D341Med (cell line): ENCODE data around the gene HOXC4.

ENCODE experiments used
- DNase-seq: peaks from one replicate; pipeline ENCODE4 v3.0.0; 2012; ENCODE audit warnings: low spot score

The HOXC4 gene

DNA sequence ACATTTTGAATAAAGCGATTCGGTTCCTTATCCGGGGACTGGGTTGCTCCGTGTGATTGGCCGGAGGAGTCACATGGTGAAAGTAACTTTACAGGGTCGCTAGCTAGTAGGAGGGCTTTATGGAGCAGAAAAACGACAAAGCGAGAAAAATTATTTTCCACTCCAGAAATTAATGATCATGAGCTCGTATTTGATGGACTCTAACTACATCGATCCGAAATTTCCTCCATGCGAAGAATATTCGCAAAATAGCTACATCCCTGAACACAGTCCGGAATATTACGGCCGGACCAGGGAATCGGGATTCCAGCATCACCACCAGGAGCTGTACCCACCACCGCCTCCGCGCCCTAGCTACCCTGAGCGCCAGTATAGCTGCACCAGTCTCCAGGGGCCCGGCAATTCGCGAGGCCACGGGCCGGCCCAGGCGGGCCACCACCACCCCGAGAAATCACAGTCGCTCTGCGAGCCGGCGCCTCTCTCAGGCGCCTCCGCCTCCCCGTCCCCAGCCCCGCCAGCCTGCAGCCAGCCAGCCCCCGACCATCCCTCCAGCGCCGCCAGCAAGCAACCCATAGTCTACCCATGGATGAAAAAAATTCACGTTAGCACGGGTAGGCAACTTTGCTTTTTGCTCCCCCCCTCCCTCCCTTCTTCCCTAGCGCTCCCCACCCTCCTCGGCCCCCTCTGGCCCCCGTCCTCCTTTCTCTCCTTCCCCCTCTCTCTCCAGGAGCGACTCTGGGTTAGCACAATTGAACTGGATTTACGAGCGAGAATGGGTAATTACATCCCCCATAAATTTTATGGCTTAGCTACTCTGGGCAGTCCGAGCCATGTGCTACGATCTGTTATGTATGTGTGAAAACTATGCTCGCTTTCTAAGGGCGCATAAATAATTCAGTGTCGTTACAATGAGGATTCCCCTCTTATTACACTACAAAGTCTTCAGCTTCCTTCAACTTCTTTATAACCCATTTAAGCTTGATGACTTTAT lies at the start of gene HOXC4:
TSS of gene HOXC4 (plus strand) at position 85 of the 991 bp plus-strand sequence. CDS start at position 173, 88 bp downstream.
- DNase-seq, result peak; percentile 64

DNA sequence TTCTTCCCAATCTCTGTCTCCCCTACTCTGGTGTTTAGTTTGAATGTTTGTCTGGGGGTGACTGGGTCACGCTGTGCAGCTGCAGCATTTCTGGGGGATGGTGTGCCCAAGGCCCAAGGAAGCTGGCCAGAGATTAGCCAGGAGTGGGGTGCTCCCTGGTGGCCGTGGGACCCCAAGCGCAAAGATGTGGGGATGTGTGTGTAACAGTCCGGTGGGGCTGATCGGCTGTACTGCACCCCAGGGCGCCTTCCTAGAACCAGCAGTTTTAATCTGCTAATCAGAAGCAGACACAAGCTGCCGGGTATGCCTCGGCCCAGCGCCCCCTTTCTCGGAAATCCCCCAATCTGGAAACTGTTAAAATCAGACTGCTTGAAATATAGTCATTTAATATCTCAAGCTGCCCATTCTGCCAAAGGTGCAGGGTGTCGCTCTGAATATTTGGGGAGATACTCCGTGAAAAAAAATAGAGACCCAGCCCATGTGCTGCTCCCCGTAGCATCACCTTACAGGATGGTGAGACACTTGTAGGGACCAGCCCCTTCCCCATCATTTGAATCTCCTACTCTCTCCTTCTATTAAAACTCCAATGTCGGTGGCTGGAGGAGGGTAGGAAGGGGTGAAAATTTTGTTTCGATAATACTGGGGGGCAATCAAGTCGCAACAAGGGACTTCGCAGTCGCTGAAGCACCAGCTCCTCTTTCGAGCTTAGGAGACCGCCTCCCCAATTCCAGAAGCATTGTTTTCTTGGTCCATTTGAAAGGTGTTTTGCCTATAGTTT lies 49.4 kb upstream of the HOXC4 start:
- no peak for DNase-seq

DNA sequence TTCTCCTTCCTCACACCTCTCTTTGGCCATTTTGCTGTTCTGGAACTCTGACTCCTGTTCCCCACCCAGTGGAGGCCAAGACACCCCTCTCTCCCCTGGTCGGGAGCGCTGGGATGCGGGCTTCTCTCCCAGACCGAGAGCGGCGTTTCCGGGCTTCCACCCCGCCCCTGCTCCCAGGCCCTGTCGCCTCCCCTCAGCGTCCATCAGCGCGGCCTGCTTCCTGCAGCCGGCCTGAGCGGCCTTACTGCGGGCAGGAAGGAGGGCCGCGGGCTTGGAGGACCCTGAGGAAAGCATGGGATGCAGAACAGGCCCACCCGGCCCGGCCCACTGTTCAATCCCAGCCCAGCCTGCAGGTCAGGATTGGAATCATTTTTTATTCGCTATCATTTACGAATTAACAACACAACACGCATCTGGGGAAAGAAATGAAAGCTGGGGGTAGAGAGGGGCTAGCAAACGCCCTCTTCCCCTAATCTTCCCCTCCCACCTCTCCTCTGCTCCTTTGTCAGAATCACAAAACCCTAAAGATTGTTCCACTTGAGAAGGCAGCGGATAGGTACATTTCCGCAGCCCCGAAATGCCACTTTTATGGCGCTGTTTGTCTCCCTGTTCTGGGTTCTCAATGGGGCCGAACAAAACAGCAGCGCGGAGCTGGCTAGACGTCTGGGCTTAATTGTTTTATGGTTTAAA lies 48.6 kb upstream of the HOXC4 start:
- DNase-seq, result no peak

DNA sequence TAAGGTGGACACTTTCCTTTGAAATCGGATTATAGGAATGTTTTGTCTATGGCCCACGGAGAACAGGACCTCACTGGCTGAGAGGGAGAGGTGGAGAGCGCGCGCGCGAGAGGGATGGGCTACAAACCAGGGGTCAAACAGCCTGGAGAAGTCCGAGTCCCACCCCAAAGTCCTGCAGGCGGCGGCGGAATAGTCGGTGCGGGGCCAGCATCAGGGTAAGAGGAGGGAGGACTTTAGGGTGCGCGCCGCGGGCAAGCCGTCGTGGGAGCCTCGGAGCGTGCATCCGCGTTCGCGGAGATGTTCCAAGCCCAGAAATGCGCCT lies 48.1 kb upstream of the HOXC4 start:
- no peak for DNase-seq

DNA sequence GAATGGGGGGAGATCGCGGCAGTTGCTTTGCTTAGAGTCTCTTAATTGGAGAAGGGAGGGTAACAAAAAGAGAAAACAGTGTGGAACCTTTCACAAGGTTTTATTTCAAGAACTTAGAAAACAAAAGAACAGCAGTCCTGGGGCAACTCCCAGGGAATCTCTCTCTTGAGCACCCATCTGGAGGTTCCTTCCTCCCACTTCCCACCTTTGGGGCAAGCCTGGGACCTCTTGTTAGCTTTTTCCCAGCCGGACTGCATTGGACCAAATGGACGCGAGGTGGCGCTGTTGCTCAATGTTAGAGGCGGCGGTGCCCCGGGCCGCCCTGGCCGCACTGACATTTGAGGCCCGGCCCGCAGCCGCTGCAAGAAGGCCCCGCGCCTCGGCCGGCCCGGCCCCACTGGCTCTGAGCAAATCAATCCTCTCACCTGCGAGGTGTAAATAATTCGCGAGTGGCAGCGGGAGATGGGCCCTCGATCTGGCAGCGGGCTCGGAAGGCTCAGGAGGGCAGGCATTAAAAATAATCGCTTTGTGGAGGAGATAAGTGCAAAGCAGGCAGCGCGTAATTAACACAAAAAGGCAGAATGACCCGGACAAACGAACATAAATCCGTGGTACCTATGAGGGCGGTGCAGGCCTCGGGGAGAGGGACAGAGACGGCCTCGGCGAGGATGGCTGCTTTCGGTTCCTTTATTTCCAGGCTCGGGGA lies 47.6 kb upstream of the HOXC4 start:
- DNase-seq, result peak; percentile 91

GRCh38 chr12:54006559-54007220 lies 46.9 kb upstream of the HOXC4 start:
- no peak for DNase-seq

- DNase-seq, result no peak
These were observed 45.9 kb upstream of the HOXC4 start for GRCh38 chr12:54007538-54008259.

DNA sequence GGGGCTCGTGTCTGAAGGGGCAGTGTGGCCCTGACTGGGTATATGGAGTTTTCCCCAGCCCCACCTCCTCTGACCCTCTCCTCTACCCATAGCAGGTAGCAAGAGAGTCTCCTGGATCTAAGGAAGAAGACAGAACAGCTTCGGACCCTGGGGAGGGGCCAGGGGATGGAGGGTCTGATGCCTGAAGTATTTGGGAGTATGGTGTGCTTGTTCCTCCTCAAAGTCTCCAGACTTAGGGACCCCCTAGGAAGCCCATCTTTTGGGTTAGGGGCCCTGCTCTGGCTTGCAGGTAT lies 45.4 kb upstream of the HOXC4 start:
- DNase-seq, result no peak

DNA sequence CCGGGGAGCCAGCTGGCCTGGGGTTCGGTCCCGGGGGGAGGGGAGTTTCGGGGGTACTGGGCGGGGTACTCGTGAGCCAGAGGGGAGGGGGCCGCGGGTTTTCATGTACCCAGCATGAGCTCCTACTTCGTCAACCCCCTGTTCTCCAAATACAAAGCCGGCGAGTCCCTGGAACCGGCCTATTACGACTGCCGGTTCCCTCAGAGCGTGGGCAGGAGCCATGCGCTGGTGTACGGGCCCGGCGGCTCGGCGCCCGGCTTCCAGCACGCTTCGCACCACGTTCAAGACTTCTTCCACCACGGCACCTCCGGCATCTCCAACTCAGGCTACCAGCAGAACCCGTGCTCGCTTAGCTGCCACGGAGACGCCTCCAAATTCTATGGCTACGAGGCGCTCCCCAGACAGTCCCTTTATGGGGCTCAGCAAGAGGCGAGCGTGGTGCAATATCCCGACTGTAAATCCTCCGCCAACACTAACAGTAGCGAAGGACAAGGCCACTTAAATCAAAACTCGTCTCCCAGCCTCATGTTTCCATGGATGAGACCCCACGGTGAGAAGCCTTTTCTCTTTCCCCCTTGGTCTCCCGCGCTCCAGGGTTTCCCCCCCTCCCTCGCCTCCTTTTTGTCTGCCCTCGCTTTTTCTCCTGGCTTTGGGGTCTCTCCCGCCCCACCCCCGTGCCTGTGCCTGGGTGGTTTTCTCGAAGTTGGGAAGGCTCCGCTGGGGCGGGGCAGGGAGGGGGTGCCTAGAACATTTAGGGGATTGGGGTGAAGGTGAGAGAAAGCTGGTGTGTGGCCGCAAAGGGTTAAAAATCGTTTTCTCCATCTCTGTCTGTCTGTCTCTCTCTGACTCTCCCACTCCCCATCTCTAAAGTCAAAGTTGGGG lies 44.2 kb upstream of the HOXC4 start:
- DNase-seq, result peak; percentile 61

GRCh38 chr12:54010053-54010971 lies 43.3 kb upstream of the HOXC4 start:
- no peak for DNase-seq

DNA sequence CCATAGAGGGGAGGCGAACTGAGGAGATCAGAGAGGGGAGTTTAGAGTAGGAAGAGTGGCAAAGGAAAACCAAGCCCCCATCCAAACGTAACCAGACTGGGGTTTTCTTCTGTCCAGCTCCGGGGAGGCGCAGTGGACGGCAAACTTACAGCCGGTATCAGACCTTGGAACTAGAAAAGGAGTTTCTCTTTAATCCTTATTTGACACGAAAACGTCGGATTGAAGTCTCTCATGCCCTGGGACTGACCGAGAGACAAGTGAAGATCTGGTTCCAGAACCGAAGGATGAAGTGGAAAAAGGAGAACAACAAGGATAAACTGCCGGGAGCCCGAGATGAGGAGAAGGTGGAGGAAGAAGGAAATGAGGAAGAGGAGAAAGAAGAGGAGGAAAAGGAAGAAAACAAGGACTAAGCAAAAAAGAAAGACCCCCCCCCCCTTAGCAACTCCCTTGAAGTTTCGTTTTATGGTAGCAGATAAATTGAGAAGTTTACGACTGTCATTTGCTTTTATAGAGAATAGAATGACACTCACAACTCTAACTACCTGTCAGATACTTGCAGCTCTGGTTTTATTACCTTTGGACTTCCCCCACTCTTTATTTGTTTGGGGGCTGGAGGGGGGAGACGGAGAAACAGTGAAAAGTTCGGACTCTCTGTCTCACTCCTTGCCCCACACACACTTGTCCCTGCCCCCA lies 42.5 kb upstream of the HOXC4 start:
- DNase-seq, result no peak

GRCh38 chr12:54011665-54012532 lies 41.7 kb upstream of the HOXC4 start:
- no peak for DNase-seq

GRCh38 chr12:54012631-54013409 lies 40.8 kb upstream of the HOXC4 start:
- DNase-seq, result no peak

GRCh38 chr12:54014377-54015017 lies 39.1 kb upstream of the HOXC4 start:
- no peak for DNase-seq

GRCh38 chr12:54015018-54015931 lies 38.4 kb upstream of the HOXC4 start:
- DNase-seq, result no peak
